ENCODE measurements around the gene CYTL1. TPM values are rescaled to one million over a fixed set of nuclear protein-coding genes. Genes with fewer than 3 reads are reported as not detected.

The CYTL1 gene
- total and polyA plus RNA-seq, 11 donors = 0.78 to 2.5 (median 0.93) TPM; not detected in 8

DNA sequence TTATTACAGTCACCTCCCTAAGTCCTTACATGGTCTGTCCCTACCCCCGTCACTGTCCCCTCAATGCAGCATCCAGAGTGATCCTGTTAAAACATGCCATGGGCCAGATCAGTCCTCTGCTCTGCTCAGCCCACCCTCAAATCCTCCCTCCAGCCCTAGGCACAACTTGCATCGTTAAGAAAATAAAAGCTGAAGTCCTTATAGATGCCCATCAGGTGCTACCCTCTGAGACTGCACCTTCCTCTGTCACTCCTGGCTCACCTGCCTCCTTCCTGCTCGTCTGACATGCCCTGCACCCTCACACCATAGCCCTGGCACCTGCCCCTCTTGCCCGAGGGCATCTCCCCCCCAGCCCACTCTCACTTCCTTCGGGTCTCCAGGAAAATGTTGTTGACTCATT lies 36.2 kb upstream of the CYTL1 start:
- Histone ChIP-seq H3K4me1 (peaks cover 0 to 20% (median 10%) of the 10 kb centered on the region in 12 donors), H3K27ac (no peak overlapping the region), H3K27me3 (peaks cover 3 to 28% (median 18%) of the 10 kb centered on the region in 9 donors), H3K4me3 (no peak overlapping the region), H3K9me3 (peaks cover 0 to 14% (median 4%) of the 10 kb centered on the region in 12 donors), H3K36me3 (no peaks in the 10 kb centered on the region)
- TF ChIP-seq POLR2A (IDR thresholded peaks at IDR 0.05) = no peak
- TF ChIP-seq, protein P1, sequence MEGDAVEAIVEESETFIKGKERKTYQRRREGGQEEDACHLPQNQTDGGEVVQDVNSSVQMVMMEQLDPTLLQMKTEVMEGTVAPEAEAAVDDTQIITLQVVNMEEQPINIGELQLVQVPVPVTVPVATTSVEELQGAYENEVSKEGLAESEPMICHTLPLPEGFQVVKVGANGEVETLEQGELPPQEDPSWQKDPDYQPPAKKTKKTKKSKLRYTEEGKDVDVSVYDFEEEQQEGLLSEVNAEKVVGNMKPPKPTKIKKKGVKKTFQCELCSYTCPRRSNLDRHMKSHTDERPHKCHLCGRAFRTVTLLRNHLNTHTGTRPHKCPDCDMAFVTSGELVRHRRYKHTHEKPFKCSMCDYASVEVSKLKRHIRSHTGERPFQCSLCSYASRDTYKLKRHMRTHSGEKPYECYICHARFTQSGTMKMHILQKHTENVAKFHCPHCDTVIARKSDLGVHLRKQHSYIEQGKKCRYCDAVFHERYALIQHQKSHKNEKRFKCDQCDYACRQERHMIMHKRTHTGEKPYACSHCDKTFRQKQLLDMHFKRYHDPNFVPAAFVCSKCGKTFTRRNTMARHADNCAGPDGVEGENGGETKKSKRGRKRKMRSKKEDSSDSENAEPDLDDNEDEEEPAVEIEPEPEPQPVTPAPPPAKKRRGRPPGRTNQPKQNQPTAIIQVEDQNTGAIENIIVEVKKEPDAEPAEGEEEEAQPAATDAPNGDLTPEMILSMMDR (IDR thresholded peaks at IDR 0.05) = no peak
- DNase-seq = no peak
- 48 to 69% (median 60%) methylated on average over 5 of the region's 5 CpGs for WGBS, 4 donors
- intact Hi-C loops (cut with DNase I) = loop anchor here in 4 of 10 donors (10.0 kb wide), 3 partner anchors 89 to 739 kb away; no protein-coding TSS in a partner anchor
- ATAC-seq = no peak

DNA sequence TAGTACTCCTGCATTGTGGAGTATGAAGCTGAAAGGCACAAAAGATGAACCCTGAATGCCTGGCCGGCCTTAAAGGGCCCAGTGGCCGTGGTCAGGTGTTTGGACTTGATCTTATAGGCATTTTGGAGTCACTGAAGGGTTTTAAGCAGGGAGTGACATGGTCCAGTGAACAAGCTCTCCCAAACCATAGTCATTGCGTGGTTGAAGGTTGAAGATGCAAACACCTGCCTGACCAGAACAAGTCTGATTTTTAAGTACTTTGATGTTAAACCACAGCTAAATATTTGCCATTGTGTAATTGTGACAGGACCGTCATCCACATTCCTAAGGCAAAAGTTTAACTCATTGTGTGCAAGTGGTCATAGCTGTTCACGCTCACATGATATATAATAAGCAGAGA lies 35.3 kb upstream of the CYTL1 start:
- 63 to 72% (median 69%) methylated on average over 5 of the region's 5 CpGs for WGBS, 4 donors
- TF ChIP-seq, protein P1 (IDR thresholded peaks at IDR 0.05) = no peak
- no peak for TF ChIP-seq POLR2A (IDR thresholded peaks at IDR 0.05)
- no peak for ATAC-seq

DNA sequence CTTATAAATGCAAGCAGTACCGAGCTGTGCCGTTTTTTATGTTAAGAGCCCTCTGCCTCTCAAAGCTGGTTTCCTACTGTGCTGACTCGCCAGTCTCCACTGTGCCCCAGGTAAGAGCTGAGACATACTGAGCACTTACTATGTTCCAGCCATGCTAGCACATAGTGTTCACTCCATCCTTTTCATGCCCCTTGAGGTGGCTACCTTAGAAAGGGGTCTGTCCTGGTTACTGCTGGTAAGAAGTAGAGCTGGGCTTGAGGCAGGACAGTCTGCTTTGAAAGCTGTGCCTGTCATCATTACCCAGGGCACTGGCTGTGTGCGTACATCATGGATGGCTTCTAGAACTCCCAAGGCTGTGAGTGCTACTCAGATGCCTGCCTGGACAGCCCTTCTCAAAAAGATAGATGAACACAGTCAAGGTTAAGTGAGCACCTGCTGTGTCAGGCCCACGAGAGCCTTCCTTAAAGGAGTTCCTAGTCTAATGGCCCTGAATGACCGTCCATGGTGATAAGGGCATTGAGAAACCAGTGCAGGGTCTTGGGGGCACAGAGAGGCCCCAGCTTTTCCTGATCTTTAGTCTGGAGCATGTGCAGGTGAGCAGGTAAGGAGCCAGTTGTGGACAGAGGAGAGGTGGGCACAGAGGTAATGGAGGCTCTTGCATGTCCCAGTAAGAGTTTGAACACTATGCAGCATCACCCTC lies 33.6 kb upstream of the CYTL1 start:
- H3K27ac ChIP-seq = no peak overlapping the region
- ATAC-seq (no peak), DNase-seq (no peak)
- H3K36me3 ChIP-seq = no peaks in the 10 kb centered on the region
- no peak overlapping the region for H3K4me3 ChIP-seq
- WGBS, 4 donors = 61 to 77% (median 70%) methylated on average over 6 of the region's 6 CpGs
- intact Hi-C loops (cut with DNase I) = loop anchor here in 8 of 10 donors (5.0 to 10.0 kb wide), 7 partner anchors 89 to 759 kb away; no protein-coding TSS in a partner anchor
- no peak for TF ChIP-seq POLR2A (IDR thresholded peaks at IDR 0.05)
- TF ChIP-seq, protein P1 (IDR thresholded peaks at IDR 0.05) = no peak
- peaks cover 0 to 22% (median 10%) of the 10 kb centered on the region in 12 donors for H3K4me1 ChIP-seq
- H3K27me3 ChIP-seq = peaks cover 3 to 33% (median 18%) of the 10 kb centered on the region in 9 donors
- H3K9me3 ChIP-seq = no peaks in the 10 kb centered on the region

More for the DNA sequence above, 35.3 kb upstream of the CYTL1 start:
- peaks cover 3 to 30% (median 18%) of the 10 kb centered on the region in 9 donors for H3K27me3 ChIP-seq
- no peak overlapping the region for H3K27ac ChIP-seq
- H3K9me3 ChIP-seq = peaks cover 0 to 5% (median under 1%) of the 10 kb centered on the region in 12 donors
- no peaks in the 10 kb centered on the region for H3K36me3 ChIP-seq
- H3K4me3 ChIP-seq = no peak overlapping the region
- intact Hi-C loops (cut with DNase I) = loop anchor here in 8 of 10 donors (5.0 to 10.0 kb wide), 7 partner anchors 88 to 758 kb away; no protein-coding TSS in a partner anchor
- no peak for DNase-seq
- peaks cover 0 to 22% (median 10%) of the 10 kb centered on the region in 12 donors for H3K4me1 ChIP-seq

DNA sequence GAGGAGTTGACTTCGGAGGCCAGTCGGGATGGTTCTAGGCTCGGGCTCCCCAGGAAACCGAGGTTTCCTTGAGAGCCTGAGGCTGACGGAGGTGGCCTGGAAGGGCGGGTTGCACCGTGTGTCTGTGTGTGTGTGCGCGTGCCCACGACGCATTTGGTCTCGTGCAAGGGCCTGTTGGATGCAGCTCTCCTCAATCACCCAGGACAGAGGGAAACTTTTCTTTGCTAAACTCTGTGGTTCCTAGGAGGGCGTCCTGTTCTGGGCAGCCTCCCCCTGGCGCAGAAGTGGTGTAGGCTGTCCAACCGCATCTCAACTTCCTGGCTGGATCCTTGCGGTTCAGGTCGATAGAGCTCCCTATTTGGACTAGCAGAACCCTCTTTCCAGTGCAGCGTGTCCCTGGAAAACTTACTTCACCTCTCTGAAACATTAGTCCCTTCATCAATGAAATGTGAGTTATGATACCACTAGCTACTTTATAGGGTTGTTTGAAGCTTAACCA lies 33.0 kb upstream of the CYTL1 start:
- 15 to 17% (median 17%) methylated on average over 13 to 18 of the region's 18 CpGs for WGBS, 4 donors
- intact Hi-C loops (cut with DNase I) = loop anchor here in 8 of 10 donors (5.0 to 10.0 kb wide), 7 partner anchors 90 to 760 kb away; no protein-coding TSS in a partner anchor
- no peak for DNase-seq

More for the DNA sequence above, 33.0 kb upstream of the CYTL1 start:
- Histone ChIP-seq H3K4me3 (peak overlapping the region in 10 of 12 donors; percentile 49 to 66 (median 59)), H3K36me3 (no peaks in the 10 kb centered on the region), H3K4me1 (peaks cover 0 to 22% (median 10%) of the 10 kb centered on the region in 12 donors), H3K27ac (no peak overlapping the region), H3K27me3 (peaks cover 3 to 33% (median 18%) of the 10 kb centered on the region in 9 donors), H3K9me3 (no peaks in the 10 kb centered on the region)
- TF ChIP-seq, protein P1 (IDR thresholded peaks at IDR 0.05) = no peak
- TF ChIP-seq POLR2A (IDR thresholded peaks at IDR 0.05) = no peak
- peak in 1 of 4 donors; percentile 9 for ATAC-seq

Measured in heart left ventricle (tissue), 16 donors.